ENCODE data around the gene HACL1. TPM values are rescaled to one million over a fixed set of nuclear protein-coding genes. Genes with fewer than 3 reads are reported as not detected.

The HACL1 gene
- total and polyA plus RNA-seq, 5 donors from 2014 or later = 35.8 to 44.8 (median 36.0) TPM

GRCh38 chr3:15638891-15639262 is 37.5 kb upstream of the HACL1 start:
- peaks cover 15% of the 10 kb centered on the region for H3K36me3 Mint-ChIP-seq
- no peak for DNase-seq
- no peaks in the 10 kb centered on the region for H3K9me3 ChIP-seq (ENCODE audit: control insufficient read depth in 2 of 2, low read length in 2 of 2)

GRCh38 chr3:15638193-15638890 is 37.0 kb upstream of the HACL1 start:
- H3K27ac ChIP-seq (ENCODE audit: insufficient read depth, low read length, poor library complexity, severe bottlenecking) = no peak overlapping the region
- Mint-ChIP-seq H3K27ac (peak overlapping the region in 1 of 3 donors; percentile 6), H3K36me3 (peaks cover 15% of the 10 kb centered on the region), H3K4me3 (no peak overlapping the region), H3K9me3 (no peaks in the 10 kb centered on the region), H3K4me1 (peaks cover 6 to 22% (median 15%) of the 10 kb centered on the region in 4 donors), H3K27me3 (no peaks in the 10 kb centered on the region)
- no peaks in the 10 kb centered on the region for H3K27me3 ChIP-seq (ENCODE audit: control insufficient read depth, insufficient read depth, low read length)
- H3K4me1 ChIP-seq (ENCODE audit: control insufficient read depth, insufficient read depth, low read length, poor library complexity, severe bottlenecking) = peaks cover 15% of the 10 kb centered on the region
- ATAC-seq (ENCODE audit: low read depth in 2 of 2) = no peak
- H3K9me3 ChIP-seq (ENCODE audit: control insufficient read depth in 2 of 2, low read length in 2 of 2) = no peaks in the 10 kb centered on the region
- H3K4me3 ChIP-seq (ENCODE audit: low read depth, low read length) = no peak overlapping the region
- peaks cover 3% of the 10 kb centered on the region for H3K36me3 ChIP-seq (ENCODE audit: control insufficient read depth, insufficient read depth, low read length)
- DNase-seq = no peak

More at GRCh38 chr3:15638891-15639262, 37.5 kb upstream of the HACL1 start:
- peaks cover 6 to 22% (median 15%) of the 10 kb centered on the region in 4 donors for H3K4me1 Mint-ChIP-seq
- Histone ChIP-seq H3K27me3 (ENCODE audit: control insufficient read depth, insufficient read depth, low read length) (no peaks in the 10 kb centered on the region), H3K27ac (ENCODE audit: insufficient read depth, low read length, poor library complexity, severe bottlenecking) (no peak overlapping the region), H3K36me3 (ENCODE audit: control insufficient read depth, insufficient read depth, low read length) (peaks cover 3% of the 10 kb centered on the region), H3K4me3 (ENCODE audit: low read depth, low read length) (no peak overlapping the region), H3K4me1 (ENCODE audit: control insufficient read depth, insufficient read depth, low read length, poor library complexity, severe bottlenecking) (peaks cover 15% of the 10 kb centered on the region)
- no peak overlapping the region for H3K4me3 Mint-ChIP-seq
- no peak overlapping the region for H3K27ac Mint-ChIP-seq
- H3K27me3 Mint-ChIP-seq = no peaks in the 10 kb centered on the region
- ATAC-seq (ENCODE audit: low read depth in 2 of 2) = no peak
- no peaks in the 10 kb centered on the region for H3K9me3 Mint-ChIP-seq

DNA sequence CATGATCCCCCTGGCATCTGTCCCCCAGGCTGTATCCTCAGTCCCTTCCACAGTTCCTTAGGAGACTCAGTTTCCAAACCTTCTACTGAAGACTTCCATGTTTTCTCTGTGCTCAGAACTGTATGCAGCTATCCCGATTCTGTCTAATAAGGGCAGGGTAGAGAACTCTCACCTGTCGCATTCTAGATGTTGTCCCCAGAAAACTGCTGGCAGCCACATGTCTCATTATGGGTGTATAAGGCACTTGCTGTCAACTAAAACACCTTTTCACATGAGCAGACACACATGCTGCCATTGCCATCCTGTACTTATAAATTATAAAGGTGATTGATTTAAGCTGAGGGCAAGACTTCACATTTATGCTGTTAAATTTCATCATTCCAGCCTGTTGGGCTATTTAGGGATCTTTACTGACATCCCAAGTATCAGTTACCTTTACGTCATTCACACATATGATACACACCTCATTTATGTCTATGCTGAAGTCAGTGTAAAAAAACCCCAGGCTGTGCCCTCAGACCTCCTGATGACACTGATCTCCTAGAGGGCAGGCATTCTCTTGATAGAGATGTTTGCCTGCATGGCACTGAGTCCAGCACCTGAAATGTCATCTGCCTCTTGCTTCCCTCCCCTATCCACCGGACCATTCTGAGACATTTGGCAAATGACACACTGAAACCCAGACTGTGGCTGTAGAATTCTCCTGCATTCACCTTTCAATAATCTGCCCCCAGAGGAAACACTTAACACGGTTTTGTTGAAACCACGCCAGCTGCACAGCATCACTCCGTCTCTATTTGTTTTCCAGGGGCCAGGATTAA is 36.0 kb upstream of the HACL1 start:
- H3K4me3 ChIP-seq (ENCODE audit: low read depth, low read length) = no peak overlapping the region
- H3K4me1 ChIP-seq (ENCODE audit: control insufficient read depth, insufficient read depth, low read length, poor library complexity, severe bottlenecking) = peaks cover 15% of the 10 kb centered on the region
- DNase-seq (no peak), ATAC-seq (ENCODE audit: low read depth in 2 of 2) (no peak)
- no peaks in the 10 kb centered on the region for H3K9me3 ChIP-seq (ENCODE audit: control insufficient read depth in 2 of 2, low read length in 2 of 2)
- Mint-ChIP-seq H3K36me3 (peaks cover 12% of the 10 kb centered on the region), H3K27me3 (no peaks in the 10 kb centered on the region), H3K9me3 (no peaks in the 10 kb centered on the region), H3K27ac (peak overlapping the region; percentile 11 to 78 (median 75)), H3K4me3 (peak overlapping the region in 1 of 4 donors; percentile 24), H3K4me1 (peaks cover 6 to 22% (median 15%) of the 10 kb centered on the region in 4 donors)
- no peak overlapping the region for H3K27ac ChIP-seq (ENCODE audit: insufficient read depth, low read length, poor library complexity, severe bottlenecking)
- H3K27me3 ChIP-seq (ENCODE audit: control insufficient read depth, insufficient read depth, low read length) = no peaks in the 10 kb centered on the region
- no peaks in the 10 kb centered on the region for H3K36me3 ChIP-seq (ENCODE audit: control insufficient read depth, insufficient read depth, low read length)

GRCh38 chr3:15636028-15636709 is 34.8 kb upstream of the HACL1 start:
- H3K27ac Mint-ChIP-seq = peak overlapping the region; percentile 25 to 90 (median 46)
- DNase-seq (peak in 1 of 3 donors; percentile 65), ATAC-seq (ENCODE audit: low read depth in 2 of 2) (peak; percentile 69 to 71)
- peak overlapping the region; percentile 9 for H3K27ac ChIP-seq (ENCODE audit: insufficient read depth, low read length, poor library complexity, severe bottlenecking)
- peak overlapping the region; percentile 55 for H3K4me3 ChIP-seq (ENCODE audit: low read depth, low read length)
- peaks cover 7% of the 10 kb centered on the region for H3K36me3 Mint-ChIP-seq
- no peaks in the 10 kb centered on the region for H3K36me3 ChIP-seq (ENCODE audit: control insufficient read depth, insufficient read depth, low read length)
- peak overlapping the region; percentile 13 to 68 (median 44) for H3K4me3 Mint-ChIP-seq
- peaks cover 6 to 24% (median 15%) of the 10 kb centered on the region in 4 donors for H3K4me1 Mint-ChIP-seq
- no peaks in the 10 kb centered on the region for H3K9me3 ChIP-seq (ENCODE audit: control insufficient read depth in 2 of 2, low read length in 2 of 2)
- H3K4me1 ChIP-seq (ENCODE audit: control insufficient read depth, insufficient read depth, low read length, poor library complexity, severe bottlenecking) = peaks cover 15% of the 10 kb centered on the region
- no peaks in the 10 kb centered on the region for H3K27me3 ChIP-seq (ENCODE audit: control insufficient read depth, insufficient read depth, low read length)
- no peaks in the 10 kb centered on the region for H3K27me3 Mint-ChIP-seq
- no peaks in the 10 kb centered on the region for H3K9me3 Mint-ChIP-seq

DNA sequence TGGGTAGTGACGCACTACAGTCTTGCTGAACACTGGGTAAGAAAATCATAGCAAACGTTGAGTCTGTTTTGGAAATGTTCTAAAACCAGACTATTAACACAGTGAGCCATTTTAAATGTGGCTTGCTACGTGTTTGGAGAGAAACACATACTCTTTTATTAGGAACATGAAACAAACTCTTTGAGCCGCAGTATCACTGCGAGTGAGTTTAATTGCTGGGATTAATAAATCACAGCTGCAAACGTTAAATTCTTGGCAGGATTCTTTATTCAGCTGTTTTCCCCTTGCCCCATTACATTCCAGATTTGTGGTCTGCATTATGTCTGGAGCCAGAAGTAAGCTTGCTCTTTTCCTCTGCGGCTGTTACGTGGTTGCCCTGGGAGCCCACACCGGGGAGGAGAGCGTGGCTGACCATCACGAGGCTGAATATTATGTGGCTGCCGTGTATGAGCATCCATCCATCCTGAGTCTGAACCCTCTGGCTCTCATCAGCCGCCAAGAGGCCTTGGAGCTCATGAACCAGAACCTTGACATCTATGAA is 33.8 kb upstream of the HACL1 start:
- Histone ChIP-seq H3K4me3 (ENCODE audit: low read depth, low read length) (no peak overlapping the region), H3K27ac (ENCODE audit: insufficient read depth, low read length, poor library complexity, severe bottlenecking) (no peak overlapping the region), H3K27me3 (ENCODE audit: control insufficient read depth, insufficient read depth, low read length) (no peaks in the 10 kb centered on the region), H3K36me3 (ENCODE audit: control insufficient read depth, insufficient read depth, low read length) (no peaks in the 10 kb centered on the region), H3K4me1 (ENCODE audit: control insufficient read depth, insufficient read depth, low read length, poor library complexity, severe bottlenecking) (peaks cover 23% of the 10 kb centered on the region), H3K9me3 (ENCODE audit: control insufficient read depth in 2 of 2, low read length in 2 of 2) (no peaks in the 10 kb centered on the region)
- no peaks in the 10 kb centered on the region for H3K9me3 Mint-ChIP-seq
- H3K4me3 Mint-ChIP-seq = no peak overlapping the region
- H3K27me3 Mint-ChIP-seq = no peaks in the 10 kb centered on the region
- DNase-seq = no peak
- H3K27ac Mint-ChIP-seq = peak overlapping the region in 1 of 3 donors; percentile 49
- H3K4me1 Mint-ChIP-seq = peaks cover 13 to 30% (median 19%) of the 10 kb centered on the region in 4 donors
- peaks cover 6% of the 10 kb centered on the region for H3K36me3 Mint-ChIP-seq
- ATAC-seq (ENCODE audit: low read depth in 2 of 2) = no peak

DNA sequence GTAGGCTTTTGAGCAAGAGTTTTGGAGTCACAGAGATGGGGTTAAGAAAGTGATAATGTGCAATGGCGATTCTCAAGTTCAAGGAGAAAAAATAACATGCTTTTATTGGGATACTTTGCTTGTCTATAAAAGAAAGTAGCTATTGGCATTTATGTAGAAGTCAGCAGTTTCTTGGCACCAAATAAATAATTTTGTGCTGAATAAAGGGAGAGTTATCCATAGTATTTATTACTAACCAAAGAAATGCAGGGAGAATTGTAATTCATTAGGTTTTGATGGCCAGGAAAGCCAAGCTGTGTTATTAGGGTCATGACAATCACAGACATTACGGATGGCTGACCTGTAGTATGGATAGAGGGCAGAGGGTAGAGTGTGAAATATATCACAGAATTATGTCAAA is 33.3 kb upstream of the HACL1 start:
- Histone ChIP-seq H3K4me3 (ENCODE audit: low read depth, low read length) (no peak overlapping the region), H3K9me3 (ENCODE audit: control insufficient read depth in 2 of 2, low read length in 2 of 2) (no peaks in the 10 kb centered on the region), H3K36me3 (ENCODE audit: control insufficient read depth, insufficient read depth, low read length) (no peaks in the 10 kb centered on the region), H3K4me1 (ENCODE audit: control insufficient read depth, insufficient read depth, low read length, poor library complexity, severe bottlenecking) (peaks cover 28% of the 10 kb centered on the region), H3K27ac (ENCODE audit: insufficient read depth, low read length, poor library complexity, severe bottlenecking) (no peak overlapping the region), H3K27me3 (ENCODE audit: control insufficient read depth, insufficient read depth, low read length) (no peaks in the 10 kb centered on the region)
- no peaks in the 10 kb centered on the region for H3K9me3 Mint-ChIP-seq
- H3K27me3 Mint-ChIP-seq = no peaks in the 10 kb centered on the region
- ATAC-seq (ENCODE audit: low read depth in 2 of 2) = no peak
- peaks cover 6% of the 10 kb centered on the region for H3K36me3 Mint-ChIP-seq
- H3K4me1 Mint-ChIP-seq = peaks cover 16 to 34% (median 22%) of the 10 kb centered on the region in 4 donors
- H3K27ac Mint-ChIP-seq = peak overlapping the region in 1 of 3 donors; percentile 49
- no peak overlapping the region for H3K4me3 Mint-ChIP-seq
- no peak for DNase-seq

GRCh38 chr3:15633766-15634598 is 32.6 kb upstream of the HACL1 start:
- Mint-ChIP-seq H3K9me3 (no peaks in the 10 kb centered on the region), H3K4me1 (peaks cover 16 to 34% (median 22%) of the 10 kb centered on the region in 4 donors), H3K27ac (no peak overlapping the region), H3K4me3 (no peak overlapping the region), H3K36me3 (peaks cover 6% of the 10 kb centered on the region), H3K27me3 (no peaks in the 10 kb centered on the region)
- Histone ChIP-seq H3K4me3 (ENCODE audit: low read depth, low read length) (no peak overlapping the region), H3K27ac (ENCODE audit: insufficient read depth, low read length, poor library complexity, severe bottlenecking) (no peak overlapping the region), H3K4me1 (ENCODE audit: control insufficient read depth, insufficient read depth, low read length, poor library complexity, severe bottlenecking) (peaks cover 30% of the 10 kb centered on the region), H3K9me3 (ENCODE audit: control insufficient read depth in 2 of 2, low read length in 2 of 2) (no peaks in the 10 kb centered on the region), H3K36me3 (ENCODE audit: control insufficient read depth, insufficient read depth, low read length) (no peaks in the 10 kb centered on the region), H3K27me3 (ENCODE audit: control insufficient read depth, insufficient read depth, low read length) (no peaks in the 10 kb centered on the region)
- no peak for DNase-seq
- ATAC-seq (ENCODE audit: low read depth in 2 of 2) = no peak
